SU-DHL-6 (cell line): ENCODE data around the gene ACTL6B.

Source experiments
- CTCF ChIP-seq: fragments of 200-600 bp; sonication (generic); IDR thresholded peaks from one replicate; pipeline ENCODE4 v1.5.1; 2017; ENCODE audit warnings: antibody characterized with exemption, mild to moderate bottlenecking, low read length, moderate library complexity; ENCODE audit not compliant: insufficient read depth, poor library complexity, severe bottlenecking
- EZH2phosphoT487 ChIP-seq: fragments of 200-600 bp; sonication (generic), shearing (Covaris generic); conservative IDR thresholded peaks from 2 replicates; pipeline ENCODE4 v1.6.1; 2018; ENCODE audit warnings: mild to moderate bottlenecking, antibody characterized with exemption, low read length, moderate library complexity, mixed read lengths

- TF ChIP-seq CTCF = no peak
- TF ChIP-seq EZH2phosphoT487 = no peak
These were observed 26.9 kb upstream of the ACTL6B start for GRCh38 chr7:100682991-100683658.
